IMR-90 (cell line): ENCODE results near the gene LGALS3. TPM values are rescaled to one million over a fixed set of nuclear protein-coding genes. Genes with fewer than 3 reads are reported as not detected.

ENCODE experiments used
- ATAC-seq: fragments of 200-7000 bp; cut with Tn5 transposase; 2 replicates; pipeline ENCODE4 v1.9.1; 2020; ENCODE audit warnings: low read depth, mild to moderate bottlenecking, moderate library complexity
- BruUV-seq: library from RNA; stranded (reverse); fragments of 400-500 nt; replicated peaks from 2 replicates; lab custom pipeline; 2021; lab: Mats Ljungman, UMichigan
- CTCF ChIA-PET: fragments of 300-600 bp; formaldehyde crosslinking; extraction: SDS; loops from one replicate; lab custom pipeline; 2021; ENCODE audit warnings: antibody characterized with exemption; lab: Yijun Ruan, JAX
- POLR2A ChIA-PET: fragments of 300-600 bp; sonication (Branson Sonifier 250); formaldehyde crosslinking; loops from one replicate; lab custom pipeline; 2022; ENCODE audit warnings: antibody characterized with exemption; ENCODE audit not compliant: unreplicated experiment; lab: Charles Lee
- DNase-seq: peaks from one replicate; pipeline ENCODE4 v3.0.0; 2013
- H2AFZ ChIP-seq: replicated peaks from 2 replicates; pipeline ENCODE3; 2013; ENCODE audit warnings: low read length, mild to moderate bottlenecking; ENCODE audit not compliant: poor library complexity
- H2AK5ac ChIP-seq: 2 replicates; pipeline ENCODE4 v1.6.1; 2013; ENCODE audit warnings: low read depth, low read length, inconsistent platforms
- H2AK9ac ChIP-seq: replicated peaks from 2 replicates; pipeline ENCODE3; 2013; ENCODE audit warnings: mild to moderate bottlenecking, low read depth, low read length, moderate library complexity; ENCODE audit not compliant: poor library complexity
- H2BK120ac ChIP-seq: 2 replicates; pipeline ENCODE4 v1.6.1; 2013; ENCODE audit warnings: low read depth, low read length, inconsistent platforms
- H2BK15ac ChIP-seq: 3 replicates; pipeline ENCODE4 v1.6.1; 2013; ENCODE audit warnings: low read depth, low read length, inconsistent platforms
- H2BK20ac ChIP-seq: 2 replicates; pipeline ENCODE4 v1.6.1; 2013; ENCODE audit warnings: low read depth, mild to moderate bottlenecking, inconsistent platforms, low read length, moderate library complexity
- H2BK5ac ChIP-seq: 2 replicates; pipeline ENCODE4 v1.6.1; 2013; ENCODE audit warnings: mild to moderate bottlenecking, low read depth, low read length, inconsistent platforms; ENCODE audit not compliant: poor library complexity, severe bottlenecking
- H3K14ac ChIP-seq: replicated peaks from 2 replicates; pipeline ENCODE4 v1.6.1; 2013; ENCODE audit warnings: low read depth, low read length, inconsistent platforms
- H3K18ac ChIP-seq: 2 replicates; pipeline ENCODE4 v1.6.1; 2013; ENCODE audit warnings: low read depth, low read length, control low read depth
- H3K23ac ChIP-seq: 2 replicates; pipeline ENCODE4 v1.6.1; 2013; ENCODE audit warnings: low read depth, low read length, inconsistent platforms
- H3K27ac ChIP-seq: 2 replicates; pipeline ENCODE4 v1.5.1; 2013; ENCODE audit warnings: mild to moderate bottlenecking, control low read depth, low read length; ENCODE audit not compliant: insufficient read depth
- H3K27me3 ChIP-seq: 2 replicates; pipeline ENCODE4 v1.6.1; 2013; ENCODE audit warnings: low read length; ENCODE audit not compliant: control insufficient read depth, insufficient read depth
- H3K36me3 ChIP-seq: 2 replicates; pipeline ENCODE4 v1.6.1; 2013; ENCODE audit warnings: low read length, mixed read lengths; ENCODE audit not compliant: control insufficient read depth, insufficient read depth
- H3K4ac ChIP-seq: 2 replicates; pipeline ENCODE4 v1.6.1; 2013; ENCODE audit warnings: low read depth, low read length, inconsistent platforms
- H3K4me1 ChIP-seq: 2 replicates; pipeline ENCODE4 v1.6.1; 2013; ENCODE audit warnings: low read length, mixed read lengths; ENCODE audit not compliant: control insufficient read depth, insufficient read depth
- H3K4me2 ChIP-seq: 2 replicates; pipeline ENCODE4 v1.6.1; 2013; ENCODE audit warnings: low read depth, mild to moderate bottlenecking, control low read depth, low read length, moderate library complexity
- H3K4me3 ChIP-seq: 2 replicates; pipeline ENCODE4 v1.5.1; 2013; ENCODE audit warnings: low read depth, mild to moderate bottlenecking, control low read depth, low read length, moderate library complexity; ENCODE audit not compliant: insufficient read depth
- H3K56ac ChIP-seq: 2 replicates; pipeline ENCODE4 v1.6.1; 2013; ENCODE audit warnings: low read length, inconsistent platforms; ENCODE audit not compliant: insufficient read depth; ENCODE audit errors: extremely low read depth
- H3K79me1 ChIP-seq, 2 experiments: 2 replicates each; pipeline ENCODE4 v1.6.1; 2013; ENCODE audit warnings: low read length in 2 of 2, inconsistent platforms in 1 of 2, low read depth in 1 of 2
- H3K9ac ChIP-seq: 2 replicates; pipeline ENCODE4 v1.6.1; 2013; ENCODE audit warnings: low read depth, low read length, control low read depth
- H3K9me1 ChIP-seq: 2 replicates; pipeline ENCODE4 v1.6.1; 2013; ENCODE audit warnings: low read length, inconsistent platforms; ENCODE audit not compliant: insufficient read depth
- H3K9me3 ChIP-seq: 2 replicates; pipeline ENCODE4 v1.6.1; 2013; ENCODE audit warnings: low read length; ENCODE audit not compliant: control insufficient read depth, insufficient read depth
- H4K20me1 ChIP-seq: 2 replicates; pipeline ENCODE4 v1.6.1; 2013; ENCODE audit warnings: low read length, inconsistent platforms; ENCODE audit not compliant: insufficient read depth
- H4K5ac ChIP-seq: 2 replicates; pipeline ENCODE4 v1.6.1; 2013; ENCODE audit warnings: mild to moderate bottlenecking, low read depth, low read length, control low read depth
- H4K8ac ChIP-seq, 2 experiments: 2 replicates each; pipeline ENCODE4 v1.6.1; 2013; ENCODE audit warnings: low read depth in 2 of 2, low read length in 2 of 2, control low read depth in 1 of 2, inconsistent platforms in 1 of 2
- H4K91ac ChIP-seq: 2 replicates; pipeline ENCODE4 v1.6.1; 2013; ENCODE audit warnings: low read depth, low read length, inconsistent platforms; ENCODE audit not compliant: insufficient read depth
- CTCF ChIP-seq: conservative IDR thresholded peaks from 2 replicates; pipeline ENCODE4 v1.5.1; 2012; ENCODE audit warnings: mild to moderate bottlenecking, low read depth, low read length, improper control_type of control experiment
- WGBS, 2 experiments: methylation state at CpG; one replicate each; pipeline versions ENCODE4 v1.1.5 to v1.1.7; 2013; ENCODE audit warnings: missing lambda C conversion rate in 2 of 2; ENCODE audit not compliant: insufficient read length in 1 of 2; ENCODE audit errors: extremely low coverage in 2 of 2; 5-methylcytosine and 5-hydroxymethylcytosine counted together
- dilution Hi-C: fragments of 300-500 bp; cut with HindIII; formaldehyde crosslinking; loops from one replicate; pipeline ENCODE4 v1.14.3; 2018; ENCODE audit warnings: low sequenced_read_pairs; ENCODE audit not compliant: unreplicated experiment
- in situ Hi-C: fragments of 300-500 bp; cut with MboI; formaldehyde crosslinking; loops from 3 replicates; pipeline ENCODE4 v1.14.3; 2019; ENCODE audit warnings: low sequenced_read_pairs, inconsistent platforms, mixed read lengths
- intact Hi-C: fragments of 100-400 bp; cut with micrococcal nuclease; formaldehyde crosslinking; loops from 2 replicates; pipeline ENCODE4 v1.10.0; 2022
- polyA plus RNA-seq, 3 experiments: library from polyadenylated mRNA; depleted of rRNA; stranded (reverse); fragments of >200 nt; gene quantifications; 2 replicates each; pipeline ENCODE4 v1.2.3, GENCODE V29; 2012; ENCODE audit warnings: low replicate concordance in 1 of 3
- total RNA-seq: library from RNA; depleted of rRNA; stranded (reverse); fragments of >200 nt; gene quantifications from 2 replicates; pipeline ENCODE4 v1.2.3, GENCODE V29; 2012

LGALS3 gene
- total and polyA plus RNA-seq, 2 of the 4 experiments (the other 2 are of a cell fraction), result 84.4 to 171 TPM

- Histone ChIP-seq H3K9me1 (no peaks in the 10 kb centered on the region), H3K9me3 (no peaks in the 10 kb centered on the region), H4K8ac (no peak overlapping the region), H3K4me3 (no peak overlapping the region), H3K4me2 (no peak overlapping the region), H3K9ac (no peak overlapping the region), H3K27me3 (no peaks in the 10 kb centered on the region), H2BK120ac (no peak overlapping the region), H3K18ac (no peak overlapping the region), H3K23ac (no peak overlapping the region), H2AK5ac (no peak overlapping the region), H3K14ac (no peak overlapping the region), H3K79me1 (peaks cover 14 to 19% of the 10 kb centered on the region in 2 experiments; a peak in 3 of 4 replicates), H3K56ac (no peak overlapping the region), H2BK15ac (no peak overlapping the region), H3K4me1 (peaks cover 3% of the 10 kb centered on the region; the same call in 1 of the 2 replicates), H2BK20ac (no peak overlapping the region), H3K4ac (no peak overlapping the region), H2AK9ac (no peak overlapping the region), H3K27ac (no peak overlapping the region), H4K5ac (no peak overlapping the region), H4K20me1 (no peaks in the 10 kb centered on the region), H2AFZ (no peak overlapping the region), H2BK5ac (no peak overlapping the region), H4K91ac (no peak overlapping the region), H3K36me3 (no peaks in the 10 kb centered on the region)
- intact Hi-C loops, result no loop called here
- ChIA-PET CTCF (no interaction called here), POLR2A (no interaction called here)
- no peak for DNase-seq
- in situ Hi-C loops, result no loop called here
- dilution Hi-C loops, result no loop called here
- BruUV-seq, result no TSS peak
- TF ChIP-seq CTCF, result no peak
- WGBS, 2 experiments, result no CpG with 5 or more reads among the region's 1 CpG
- ATAC-seq, result no peak
Observed at GRCh38 chr14:55157080-55157479, 28.0 kb downstream of the LGALS3 start.
